GM23338 (cell line): ENCODE data around the gene KRTCAP2. TPM values are rescaled to one million over a fixed set of nuclear protein-coding genes. Genes with fewer than 3 reads are reported as not detected.
A peak's percentile ranks its signal among the peaks of the same experiment; 100 is the strongest.

Source experiments
- ATAC-seq: fragments of 200-7000 bp; cut with Tn5 transposase; 3 replicates; pipeline ENCODE4 v1.9.1; 2020
- DNase-seq: peaks from one replicate; pipeline ENCODE4 v3.0.0-alpha.2; 2015; ENCODE audit warnings: low spot score
- H2AFZ ChIP-seq: fragments of 200-600 bp; sonication (generic); 2 replicates; pipeline ENCODE4 v1.8.0; 2016; ENCODE audit warnings: antibody characterized with exemption, mild to moderate bottlenecking, moderate library complexity
- H3F3A ChIP-seq: fragments of 200-600 bp; sonication (generic); replicated peaks from 2 replicates; pipeline ENCODE4 v1.8.0; 2017; ENCODE audit warnings: antibody characterized with exemption, mixed run types, low read depth
- H3K27ac ChIP-seq: fragments of 200-600 bp; sonication (generic); 2 replicates; pipeline ENCODE4 v1.6.1; 2016; ENCODE audit warnings: low read depth
- H3K27me3 ChIP-seq: fragments of 200-600 bp; sonication (generic); 2 replicates; pipeline ENCODE4 v1.8.0; 2016; ENCODE audit warnings: mild to moderate bottlenecking, mixed run types, moderate library complexity; ENCODE audit not compliant: insufficient read depth
- H3K36me3 ChIP-seq: fragments of 200-600 bp; sonication (generic); 2 replicates; pipeline ENCODE4 v1.8.0; 2016; ENCODE audit warnings: mild to moderate bottlenecking; ENCODE audit not compliant: insufficient read depth
- H3K4me1 ChIP-seq: fragments of 200-600 bp; sonication (generic); 2 replicates; pipeline ENCODE4 v1.8.0; 2016; ENCODE audit warnings: mild to moderate bottlenecking, moderate library complexity; ENCODE audit not compliant: insufficient read depth
- H3K4me2 ChIP-seq: fragments of 200-600 bp; sonication (generic); 2 replicates; pipeline ENCODE4 v1.7.1; 2017; ENCODE audit warnings: mixed run types
- H3K4me3 ChIP-seq: fragments of 200-600 bp; sonication (generic); 2 replicates; pipeline ENCODE4 v1.6.1; 2016; ENCODE audit warnings: mixed run types
- H3K79me2 ChIP-seq: fragments of 200-600 bp; sonication (generic); replicated peaks from 2 replicates; pipeline ENCODE4 v1.8.0; 2017; ENCODE audit warnings: mild to moderate bottlenecking; ENCODE audit not compliant: insufficient read depth
- H3K9me2 ChIP-seq: fragments of 200-600 bp; sonication (generic); 2 replicates; pipeline ENCODE4 v1.8.0; 2017; ENCODE audit not compliant: insufficient read depth
- H4K20me1 ChIP-seq: fragments of 200-600 bp; sonication (generic); replicated peaks from 2 replicates; pipeline ENCODE4 v1.8.0; 2017; ENCODE audit warnings: mild to moderate bottlenecking; ENCODE audit not compliant: insufficient read depth
- H3K27ac Mint-ChIP-seq: 2 replicates; pipeline ENCODE4 v1.8.0; 2020; ENCODE audit warnings: inconsistent platforms, mild to moderate bottlenecking, moderate library complexity, mixed read lengths
- H3K27me3 Mint-ChIP-seq: 3 replicates; pipeline ENCODE4 v1.8.0; 2022; ENCODE audit warnings: low read depth, mild to moderate bottlenecking, moderate library complexity, mixed read lengths, inconsistent platforms; ENCODE audit not compliant: insufficient read depth, poor library complexity
- H3K36me3 Mint-ChIP-seq: 3 replicates; pipeline ENCODE4 v1.8.0; 2021; ENCODE audit warnings: low read depth, mild to moderate bottlenecking, inconsistent platforms, moderate library complexity, mixed read lengths
- H3K4me1 Mint-ChIP-seq: 3 replicates; pipeline ENCODE4 v1.8.0; 2020; ENCODE audit warnings: mild to moderate bottlenecking, inconsistent platforms, mixed read lengths
- H3K4me3 Mint-ChIP-seq: 3 replicates; pipeline ENCODE4 v1.8.0; 2021; ENCODE audit warnings: moderate library complexity, mild to moderate bottlenecking, inconsistent platforms, mixed read lengths
- H3K9me3 Mint-ChIP-seq: 3 replicates; pipeline ENCODE4 v1.8.0; 2020; ENCODE audit warnings: moderate library complexity, mild to moderate bottlenecking, inconsistent platforms, mixed read lengths
- STAT1 ChIP-seq: IDR thresholded peaks from one replicate; pipeline ENCODE4 v1.6.1; 2016; ENCODE audit warnings: antibody characterized with exemption; ENCODE audit not compliant: unreplicated experiment
- ZNF331 ChIP-seq: fragments of 250-450 bp; sonication (Bioruptor Pico); IDR thresholded peaks from 2 replicates; pipeline ENCODE4 v1.5.0; 2020; ENCODE audit warnings: low read depth, mild to moderate bottlenecking, moderate library complexity
- polyA plus RNA-seq: library from polyadenylated mRNA; unstranded; fragments of >200 nt; fragmentation: Nextera tagmentation; extraction: Ambion mirVana; gene quantifications from 2 replicates; pipeline ENCODE4 v1.2.1, GENCODE V29; 2016
- total RNA-seq: library from RNA; depleted of rRNA; stranded (reverse); fragments of >200 nt; shearing (Covaris generic); gene quantifications from 2 replicates; pipeline ENCODE4 v1.2.3, GENCODE V29; 2014
- TF ChIP-seq, protein P1 (sequence below): fragments of 250-450 bp; sonication (Bioruptor Pico); IDR thresholded peaks from 2 replicates; pipeline ENCODE4 v1.5.0; 2020; ENCODE audit warnings: mild to moderate bottlenecking, moderate library complexity
- TF ChIP-seq, protein P2 (sequence below): IDR thresholded peaks from one replicate; pipeline ENCODE4 v1.6.1; 2018; ENCODE audit warnings: antibody characterized with exemption; ENCODE audit not compliant: unreplicated experiment

The KRTCAP2 gene
- total and polyA plus RNA-seq, 2 experiments from 2014 or later = 106 to 579 TPM

DNA sequence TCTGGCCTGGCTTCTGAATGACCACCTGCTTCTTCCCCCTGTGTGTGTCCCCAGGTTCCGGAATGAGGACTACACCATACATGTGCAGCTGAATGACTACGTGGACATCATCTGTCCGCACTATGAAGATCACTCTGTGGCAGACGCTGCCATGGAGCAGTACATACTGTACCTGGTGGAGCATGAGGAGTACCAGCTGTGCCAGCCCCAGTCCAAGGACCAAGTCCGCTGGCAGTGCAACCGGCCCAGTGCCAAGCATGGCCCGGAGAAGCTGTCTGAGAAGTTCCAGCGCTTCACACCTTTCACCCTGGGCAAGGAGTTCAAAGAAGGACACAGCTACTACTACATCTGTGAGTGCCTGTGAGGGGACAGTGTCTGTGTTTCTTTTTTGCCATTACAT lies 41.8 kb downstream of the KRTCAP2 start (continued):
- TF ChIP-seq, protein P1, sequence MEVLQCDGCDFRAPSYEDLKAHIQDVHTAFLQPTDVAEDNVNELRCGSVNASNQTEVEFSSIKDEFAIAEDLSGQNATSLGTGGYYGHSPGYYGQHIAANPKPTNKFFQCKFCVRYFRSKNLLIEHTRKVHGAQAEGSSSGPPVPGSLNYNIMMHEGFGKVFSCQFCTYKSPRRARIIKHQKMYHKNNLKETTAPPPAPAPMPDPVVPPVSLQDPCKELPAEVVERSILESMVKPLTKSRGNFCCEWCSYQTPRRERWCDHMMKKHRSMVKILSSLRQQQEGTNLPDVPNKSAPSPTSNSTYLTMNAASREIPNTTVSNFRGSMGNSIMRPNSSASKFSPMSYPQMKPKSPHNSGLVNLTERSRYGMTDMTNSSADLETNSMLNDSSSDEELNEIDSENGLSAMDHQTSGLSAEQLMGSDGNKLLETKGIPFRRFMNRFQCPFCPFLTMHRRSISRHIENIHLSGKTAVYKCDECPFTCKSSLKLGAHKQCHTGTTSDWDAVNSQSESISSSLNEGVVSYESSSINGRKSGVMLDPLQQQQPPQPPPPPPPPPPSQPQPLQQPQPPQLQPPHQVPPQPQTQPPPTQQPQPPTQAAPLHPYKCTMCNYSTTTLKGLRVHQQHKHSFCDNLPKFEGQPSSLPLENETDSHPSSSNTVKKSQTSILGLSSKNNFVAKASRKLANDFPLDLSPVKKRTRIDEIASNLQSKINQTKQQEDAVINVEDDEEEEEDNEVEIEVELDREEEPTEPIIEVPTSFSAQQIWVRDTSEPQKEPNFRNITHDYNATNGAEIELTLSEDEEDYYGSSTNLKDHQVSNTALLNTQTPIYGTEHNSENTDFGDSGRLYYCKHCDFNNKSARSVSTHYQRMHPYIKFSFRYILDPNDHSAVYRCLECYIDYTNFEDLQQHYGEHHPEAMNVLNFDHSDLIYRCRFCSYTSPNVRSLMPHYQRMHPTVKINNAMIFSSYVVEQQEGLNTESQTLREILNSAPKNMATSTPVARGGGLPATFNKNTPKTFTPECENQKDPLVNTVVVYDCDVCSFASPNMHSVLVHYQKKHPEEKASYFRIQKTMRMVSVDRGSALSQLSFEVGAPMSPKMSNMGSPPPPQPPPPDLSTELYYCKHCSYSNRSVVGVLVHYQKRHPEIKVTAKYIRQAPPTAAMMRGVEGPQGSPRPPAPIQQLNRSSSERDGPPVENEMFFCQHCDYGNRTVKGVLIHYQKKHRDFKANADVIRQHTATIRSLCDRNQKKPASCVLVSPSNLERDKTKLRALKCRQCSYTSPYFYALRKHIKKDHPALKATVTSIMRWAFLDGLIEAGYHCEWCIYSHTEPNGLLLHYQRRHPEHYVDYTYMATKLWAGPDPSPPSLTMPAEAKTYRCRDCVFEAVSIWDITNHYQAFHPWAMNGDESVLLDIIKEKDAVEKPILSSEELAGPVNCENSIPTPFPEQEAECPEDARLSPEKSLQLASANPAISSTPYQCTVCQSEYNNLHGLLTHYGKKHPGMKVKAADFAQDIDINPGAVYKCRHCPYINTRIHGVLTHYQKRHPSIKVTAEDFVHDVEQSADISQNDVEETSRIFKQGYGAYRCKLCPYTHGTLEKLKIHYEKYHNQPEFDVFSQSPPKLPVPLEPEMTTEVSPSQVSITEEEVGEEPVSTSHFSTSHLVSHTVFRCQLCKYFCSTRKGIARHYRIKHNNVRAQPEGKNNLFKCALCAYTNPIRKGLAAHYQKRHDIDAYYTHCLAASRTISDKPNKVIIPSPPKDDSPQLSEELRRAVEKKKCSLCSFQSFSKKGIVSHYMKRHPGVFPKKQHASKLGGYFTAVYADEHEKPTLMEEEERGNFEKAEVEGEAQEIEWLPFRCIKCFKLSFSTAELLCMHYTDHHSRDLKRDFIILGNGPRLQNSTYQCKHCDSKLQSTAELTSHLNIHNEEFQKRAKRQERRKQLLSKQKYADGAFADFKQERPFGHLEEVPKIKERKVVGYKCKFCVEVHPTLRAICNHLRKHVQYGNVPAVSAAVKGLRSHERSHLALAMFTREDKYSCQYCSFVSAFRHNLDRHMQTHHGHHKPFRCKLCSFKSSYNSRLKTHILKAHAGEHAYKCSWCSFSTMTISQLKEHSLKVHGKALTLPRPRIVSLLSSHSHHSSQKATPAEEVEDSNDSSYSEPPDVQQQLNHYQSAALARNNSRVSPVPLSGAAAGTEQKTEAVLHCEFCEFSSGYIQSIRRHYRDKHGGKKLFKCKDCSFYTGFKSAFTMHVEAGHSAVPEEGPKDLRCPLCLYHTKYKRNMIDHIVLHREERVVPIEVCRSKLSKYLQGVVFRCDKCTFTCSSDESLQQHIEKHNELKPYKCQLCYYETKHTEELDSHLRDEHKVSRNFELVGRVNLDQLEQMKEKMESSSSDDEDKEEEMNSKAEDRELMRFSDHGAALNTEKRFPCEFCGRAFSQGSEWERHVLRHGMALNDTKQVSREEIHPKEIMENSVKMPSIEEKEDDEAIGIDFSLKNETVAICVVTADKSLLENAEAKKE (CRISPR knock-in tag) = no peak

DNA sequence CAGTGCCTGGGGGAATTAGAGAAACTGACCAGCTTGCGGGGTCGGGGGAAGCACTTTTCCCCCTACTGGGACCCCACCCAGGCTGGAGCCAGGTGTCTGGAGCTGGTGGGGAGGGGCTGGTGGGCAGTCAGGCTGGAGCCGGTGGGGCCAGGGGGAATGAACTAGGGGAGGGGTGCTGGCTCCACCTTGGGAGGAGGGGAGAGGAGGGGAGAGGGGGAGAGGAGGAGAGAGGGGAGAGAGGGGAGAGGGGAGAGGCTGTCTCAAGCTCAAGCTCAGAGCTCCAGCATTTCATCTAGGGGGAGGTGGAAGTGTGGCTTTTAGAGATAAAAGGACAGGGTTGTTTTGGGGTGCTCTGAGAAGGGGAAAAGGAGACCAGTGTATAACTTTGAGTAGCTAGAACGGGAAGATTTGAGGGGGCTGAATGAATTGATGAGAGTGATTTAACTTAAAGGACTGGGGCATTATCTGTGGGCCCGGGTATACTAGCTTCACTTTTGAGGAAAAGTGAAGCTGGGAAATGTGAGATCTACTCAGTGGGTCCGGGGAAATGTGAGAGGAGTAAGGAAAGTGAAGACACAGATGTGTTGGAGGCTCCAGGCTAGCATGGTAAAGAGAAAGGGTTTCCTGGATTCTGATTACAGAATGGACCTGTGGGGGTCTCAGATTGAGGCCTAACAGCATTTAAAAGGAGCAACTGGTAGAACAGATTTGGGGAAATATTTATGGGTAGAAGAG lies 42.7 kb downstream of the KRTCAP2 start:
- Histone ChIP-seq H3K27ac (peak overlapping the region; percentile 69; the same call in 1 of the 2 replicates), H3F3A (peaks cover 16% of the 10 kb centered on the region), H3K4me1 (peaks cover 46% of the 10 kb centered on the region), H3K9me2 (no peaks in the 10 kb centered on the region), H3K4me3 (peak overlapping the region; percentile 72), H3K36me3 (no peaks in the 10 kb centered on the region), H4K20me1 (no peaks in the 10 kb centered on the region), H3K4me2 (peak overlapping the region; percentile 95), H2AFZ (peak overlapping the region; percentile 72; the same call in 1 of the 2 replicates), H3K79me2 (no peaks in the 10 kb centered on the region), H3K27me3 (peaks cover 59% of the 10 kb centered on the region)
- H3K27ac Mint-ChIP-seq = 0 out of 2 replicates have a peak overlapping the region, but pooled peaks have one; percentile 72
- H3K4me3 Mint-ChIP-seq = peak overlapping the region; percentile 80
- peaks cover 62% of the 10 kb centered on the region for H3K27me3 Mint-ChIP-seq
- ATAC-seq (peak; percentile 4), DNase-seq (peak; percentile 63)
- peaks cover 52% of the 10 kb centered on the region for H3K4me1 Mint-ChIP-seq
- H3K9me3 Mint-ChIP-seq = no peaks in the 10 kb centered on the region
- H3K36me3 Mint-ChIP-seq = peaks cover 11% of the 10 kb centered on the region
- TF ChIP-seq ZNF331 (CRISPR knock-in tag) (no peak), STAT1 (no peak)
- TF ChIP-seq, protein P2, sequence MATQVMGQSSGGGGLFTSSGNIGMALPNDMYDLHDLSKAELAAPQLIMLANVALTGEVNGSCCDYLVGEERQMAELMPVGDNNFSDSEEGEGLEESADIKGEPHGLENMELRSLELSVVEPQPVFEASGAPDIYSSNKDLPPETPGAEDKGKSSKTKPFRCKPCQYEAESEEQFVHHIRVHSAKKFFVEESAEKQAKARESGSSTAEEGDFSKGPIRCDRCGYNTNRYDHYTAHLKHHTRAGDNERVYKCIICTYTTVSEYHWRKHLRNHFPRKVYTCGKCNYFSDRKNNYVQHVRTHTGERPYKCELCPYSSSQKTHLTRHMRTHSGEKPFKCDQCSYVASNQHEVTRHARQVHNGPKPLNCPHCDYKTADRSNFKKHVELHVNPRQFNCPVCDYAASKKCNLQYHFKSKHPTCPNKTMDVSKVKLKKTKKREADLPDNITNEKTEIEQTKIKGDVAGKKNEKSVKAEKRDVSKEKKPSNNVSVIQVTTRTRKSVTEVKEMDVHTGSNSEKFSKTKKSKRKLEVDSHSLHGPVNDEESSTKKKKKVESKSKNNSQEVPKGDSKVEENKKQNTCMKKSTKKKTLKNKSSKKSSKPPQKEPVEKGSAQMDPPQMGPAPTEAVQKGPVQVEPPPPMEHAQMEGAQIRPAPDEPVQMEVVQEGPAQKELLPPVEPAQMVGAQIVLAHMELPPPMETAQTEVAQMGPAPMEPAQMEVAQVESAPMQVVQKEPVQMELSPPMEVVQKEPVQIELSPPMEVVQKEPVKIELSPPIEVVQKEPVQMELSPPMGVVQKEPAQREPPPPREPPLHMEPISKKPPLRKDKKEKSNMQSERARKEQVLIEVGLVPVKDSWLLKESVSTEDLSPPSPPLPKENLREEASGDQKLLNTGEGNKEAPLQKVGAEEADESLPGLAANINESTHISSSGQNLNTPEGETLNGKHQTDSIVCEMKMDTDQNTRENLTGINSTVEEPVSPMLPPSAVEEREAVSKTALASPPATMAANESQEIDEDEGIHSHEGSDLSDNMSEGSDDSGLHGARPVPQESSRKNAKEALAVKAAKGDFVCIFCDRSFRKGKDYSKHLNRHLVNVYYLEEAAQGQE = no peak
- TF ChIP-seq, protein P1 (CRISPR knock-in tag) = no peak
